K562 (cell line): ENCODE measurements around the gene TTLL3. TPM values are rescaled to one million over a fixed set of nuclear protein-coding genes. Genes with fewer than 3 reads are reported as not detected.

Source experiments
- ATAC-seq: fragments of 200-7000 bp; cut with Tn5 transposase; 3 replicates; pipeline ENCODE4 v1.9.1; 2020; ENCODE audit warnings: moderate library complexity
- BruUV-seq: library from RNA; stranded (reverse); fragments of 400-500 nt; replicated peaks from 2 replicates; lab custom pipeline; 2021; lab: Mats Ljungman, UMichigan
- CTCF ChIA-PET: fragments of 300-600 bp; formaldehyde crosslinking; extraction: SDS; loops from one replicate; lab custom pipeline; 2021; ENCODE audit warnings: low intra/inter-chr PET ratio; lab: Yijun Ruan, JAX
- POLR2A ChIA-PET: fragments of 300-600, 350-650 bp; sonication (Branson Sonifier 250); formaldehyde crosslinking; extraction: SDS; loops from one replicate; lab custom pipeline; 2021; ENCODE audit warnings: antibody characterized with exemption, inconsistent platforms; lab: Yijun Ruan, JAX
- DNase-seq, 4 experiments: peaks; one replicate each; pipeline versions ENCODE4 v3.0.0 to v3.0.0-alpha.2; 2011 to 2018; ENCODE audit warnings: low spot score in 3 of 4, mixed read lengths in 3 of 4; ENCODE audit errors: extremely low read depth in 1 of 4
- FAIRE-seq: peaks from 2 replicates; lab custom pipeline; 2011; peaks lifted over from hg19 to GRCh38; lab: Jason Lieb, UNC
- H2AFZ ChIP-seq: 2 replicates; pipeline ENCODE4 v1.6.0; 2011; ENCODE audit warnings: low read depth, low read length, control low read depth, inconsistent platforms
- H3K27ac ChIP-seq: fragments of 200-600 bp; 3 replicates; pipeline ENCODE4 v1.8.0; 2011; ENCODE audit warnings: low read depth, mild to moderate bottlenecking, control low read depth, inconsistent platforms, low read length, moderate library complexity, mixed read lengths; ENCODE audit errors: extremely low read depth
- H3K27me3 ChIP-seq, 2 experiments: fragments of 300-600 bp in 1 of 2; 2 replicates in 1 of 2; 3 replicates in 1 of 2; pipeline versions ENCODE4 v1.6.0 to v1.8.0; 2011; ENCODE audit warnings: inconsistent platforms in 2 of 2, low read length in 2 of 2, mild to moderate bottlenecking in 1 of 2, mixed read lengths in 1 of 2, moderate library complexity in 1 of 2; ENCODE audit not compliant: control insufficient read depth in 2 of 2, insufficient read depth in 2 of 2
- H3K36me3 ChIP-seq: fragments of 300-600 bp; 3 replicates; pipeline ENCODE4 v1.8.0; 2011; ENCODE audit warnings: mild to moderate bottlenecking, low read length, inconsistent platforms; ENCODE audit not compliant: control insufficient read depth, insufficient read depth
- H3K4me1 ChIP-seq, 2 experiments: fragments of 200-600 bp in 1 of 2; replicated peaks in 1 of 2; 2 replicates in 1 of 2; 3 replicates in 1 of 2; pipeline versions ENCODE4 v1.5.1 to v1.8.0; 2011; ENCODE audit warnings: inconsistent platforms in 2 of 2, low read length in 2 of 2, mild to moderate bottlenecking in 1 of 2, mixed read lengths in 1 of 2, moderate library complexity in 1 of 2; ENCODE audit not compliant: control insufficient read depth in 2 of 2, insufficient read depth in 2 of 2
- H3K4me2 ChIP-seq: 2 replicates; pipeline ENCODE4 v1.6.1; 2011; ENCODE audit warnings: low read length, control low read depth, inconsistent platforms, mixed read lengths; ENCODE audit not compliant: insufficient read depth
- H3K4me3 ChIP-seq: fragments of 200-600 bp; sonication (generic), shearing (Covaris generic); 2 replicates; pipeline ENCODE4 v1.5.1; 2016; ENCODE audit warnings: control low read depth, inconsistent platforms
- H3K79me2 ChIP-seq: fragments of 200-600 bp; 3 replicates; pipeline ENCODE4 v1.8.0; 2011; ENCODE audit warnings: low read length, inconsistent platforms; ENCODE audit not compliant: control insufficient read depth, insufficient read depth
- H3K9ac ChIP-seq, 2 experiments: 2 replicates each; pipeline versions ENCODE4 v1.6.0 to v1.6.1; 2011; ENCODE audit warnings: low read depth in 2 of 2, low read length in 2 of 2, control low read depth in 1 of 2, inconsistent platforms in 1 of 2, mild to moderate bottlenecking in 1 of 2, mixed read lengths in 1 of 2; ENCODE audit not compliant: insufficient read depth in 1 of 2
- H3K9me1 ChIP-seq: one replicate; pipeline ENCODE4 v1.6.0; 2011; ENCODE audit warnings: inconsistent platforms, mild to moderate bottlenecking, low read length, moderate library complexity; ENCODE audit not compliant: control insufficient read depth, insufficient read depth
- H3K9me3 ChIP-seq: replicated peaks from 2 replicates; pipeline ENCODE4 v1.5.1; 2011; ENCODE audit warnings: low read depth, low read length, inconsistent platforms; ENCODE audit not compliant: control insufficient read depth, insufficient read depth
- H4K20me1 ChIP-seq: replicated peaks from 2 replicates; pipeline ENCODE4 v1.6.1; 2011; ENCODE audit warnings: low read length, inconsistent platforms, mixed read lengths; ENCODE audit not compliant: control insufficient read depth, insufficient read depth
- ADNP ChIP-seq: fragments of 200-800 bp; sonication (Bioruptor generic); IDR thresholded peaks from 2 replicates; pipeline ENCODE4 v1.6.1; 2016; ENCODE audit warnings: missing genetic modification characterization, missing compliant biosample characterization
- BRD9 ChIP-seq: fragments of 450-650 bp; IDR thresholded peaks from 2 replicates; pipeline ENCODE4 v1.6.1; 2018; ENCODE audit warnings: low read depth; ENCODE audit not compliant: partially characterized antibody
- CBX1 ChIP-seq: sonication (generic); IDR thresholded peaks from 2 replicates; pipeline ENCODE4 v1.6.1; 2016; ENCODE audit warnings: antibody characterized with exemption, low read depth, mild to moderate bottlenecking
- CHCHD3 ChIP-seq: fragments of 250-450 bp; sonication (Bioruptor Pico); IDR thresholded peaks from 2 replicates; pipeline ENCODE4 v2.1.2; 2022; ENCODE audit warnings: mild to moderate bottlenecking
- GABPA ChIP-seq: fragments of 200-800 bp; sonication (Bioruptor generic); conservative IDR thresholded peaks from 2 replicates; pipeline ENCODE4 v1.6.1; 2016; ENCODE audit warnings: low read depth, missing genetic modification characterization, missing compliant biosample characterization
- KDM1A ChIP-seq, 2 experiments: fragments of 450-650 bp; IDR thresholded peaks; 2 replicates each; pipeline ENCODE4 v1.6.1; 2016; ENCODE audit warnings: mild to moderate bottlenecking in 2 of 2
- NFE2 ChIP-seq: IDR thresholded peaks from 2 replicates; pipeline ENCODE4 v1.6.1; 2014; ENCODE audit warnings: antibody characterized with exemption, low read depth
- NFIC ChIP-seq: fragments of 450-650 bp; IDR thresholded peaks from 2 replicates; pipeline ENCODE4 v1.6.1; 2017; ENCODE audit warnings: mild to moderate bottlenecking, inconsistent platforms
- POLR2AphosphoS5 ChIP-seq: IDR thresholded peaks from 2 replicates; pipeline ENCODE4 v1.6.1; 2011; ENCODE audit warnings: mild to moderate bottlenecking, low read depth, low read length, moderate library complexity; ENCODE audit not compliant: control insufficient read depth, insufficient read depth
- POLR2H ChIP-seq: IDR thresholded peaks from 2 replicates; pipeline ENCODE4 v1.6.1; 2016; ENCODE audit warnings: missing genetic modification characterization, low read depth, mild to moderate bottlenecking, control low read depth, missing compliant biosample characterization, moderate library complexity
- RBFOX2 ChIP-seq: fragments of 200-400 bp; formaldehyde crosslinking; IDR thresholded peaks from 2 replicates; pipeline ENCODE4 v1.6.1; 2017; ENCODE audit warnings: low read depth, mild to moderate bottlenecking, low read length, moderate library complexity
- WHSC1 ChIP-seq: IDR thresholded peaks from one replicate; pipeline ENCODE4 v1.6.1; 2012; ENCODE audit warnings: low read length, control low read depth, inconsistent platforms
- ZNF212 ChIP-seq: fragments of 450-650 bp; formaldehyde crosslinking; IDR thresholded peaks from 2 replicates; pipeline ENCODE4 v1.4.0; 2020; ENCODE audit warnings: mild to moderate bottlenecking
- ZNF609 ChIP-seq: sonication (generic); formaldehyde crosslinking; IDR thresholded peaks from 2 replicates; pipeline ENCODE4 v1.8.1; 2023; ENCODE audit warnings: missing genetic modification reagents, mild to moderate bottlenecking, borderline replicate concordance
- WGBS: fragments of 100-300 bp; shearing (Covaris generic); methylation state at CpG from one replicate; pipeline ENCODE4 v1.1.6; 2016; ENCODE audit warnings: low coverage, mixed read lengths; ENCODE audit not compliant: insufficient coverage; ENCODE audit errors: missing lambda C conversion rate; 5-methylcytosine and 5-hydroxymethylcytosine counted together
- in situ Hi-C: fragments of 300-500 bp; cut with MboI; formaldehyde crosslinking; loops from 4 replicates; pipeline ENCODE4 v1.15.0; 2018; ENCODE audit warnings: inconsistent platforms, mixed read lengths
- intact Hi-C: fragments of 100-400 bp; cut with micrococcal nuclease; formaldehyde crosslinking; loops from 2 replicates; pipeline ENCODE4 v1.14.2; 2022
- polyA plus RNA-seq, 8 experiments: library from polyadenylated mRNA; depleted of rRNA in 4 of 8; stranded (reverse) in 5 of 8; unstranded in 3 of 8; fragments of >200 nt; fragmentation: Nextera tagmentation in 2 of 8; fragmentation: Illumina TruSeq in 1 of 8; extraction: Ambion mirVana in 2 of 8; extraction: Trizol in 1 of 8; gene quantifications; 2 replicates each; pipeline versions ENCODE4 v1.2.1 to v1.2.3, GENCODE V29; 2011 to 2014; ENCODE audit warnings: inconsistent platforms in 1 of 8, missing spikeins in 1 of 8
- total RNA-seq, 7 experiments: library from RNA; depleted of rRNA in 6 of 7; stranded (reverse); fragments of >200 nt in 6 of 7; fragmentation: Illumina TruSeq in 2 of 7; extraction: Trizol in 2 of 7; gene quantifications; 2 replicates each; pipeline versions ENCODE4 v1.2.1 to v1.2.3, GENCODE V29; 2011 to 2021; ENCODE audit warnings: low replicate concordance in 1 of 7

Gene TTLL3
- total and polyA plus RNA-seq, 9 of the 15 experiments (the other 6 are each of a cell fraction or from before 2014, with no cell fraction given): 8.9 to 106 (median 33.2) TPM

DNA sequence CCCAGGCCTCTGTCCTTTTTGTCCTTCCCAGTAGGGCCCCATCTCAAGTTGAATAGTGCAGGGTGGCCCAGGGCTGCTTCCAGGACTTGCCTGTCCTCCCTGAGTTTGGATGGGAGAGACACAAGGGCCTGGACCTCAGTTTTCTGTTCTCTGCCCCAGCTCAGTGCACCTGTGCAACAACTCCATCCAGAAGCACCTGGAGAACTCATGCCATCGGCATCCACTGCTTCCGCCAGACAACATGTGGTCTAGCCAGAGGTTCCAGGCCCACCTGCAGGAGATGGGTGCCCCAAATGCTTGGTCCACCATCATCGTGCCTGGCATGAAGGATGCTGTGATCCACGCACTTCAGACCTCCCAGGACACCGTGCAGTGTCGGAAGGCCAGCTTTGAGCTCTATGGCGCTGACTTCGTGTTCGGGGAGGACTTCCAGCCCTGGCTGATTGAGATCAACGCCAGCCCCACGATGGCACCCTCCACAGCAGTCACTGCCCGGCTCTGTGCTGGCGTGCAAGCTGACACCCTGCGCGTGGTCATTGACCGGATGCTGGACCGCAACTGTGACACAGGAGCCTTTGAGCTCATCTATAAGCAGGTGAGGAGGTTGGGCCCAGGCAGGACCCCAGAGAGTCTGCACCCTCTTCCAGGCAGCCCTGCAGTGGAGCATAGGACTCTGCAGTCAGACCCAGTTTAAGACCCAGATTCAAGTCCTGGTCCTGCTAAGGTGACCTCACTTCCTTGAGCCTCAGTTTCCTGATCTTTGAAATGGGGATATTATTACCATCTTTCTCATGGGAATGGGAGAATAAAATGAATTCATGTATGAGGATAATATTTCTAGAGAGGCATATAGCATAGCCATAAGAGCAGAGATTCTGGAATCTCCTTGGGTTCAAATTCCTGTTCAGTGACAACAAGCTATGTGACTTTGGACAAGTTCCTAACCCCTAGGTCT, 19.0 kb downstream of the TTLL3 start:
- no peak for DNase-seq
- H4K20me1 ChIP-seq: no peaks in the 10 kb centered on the region; the same call in 1 of the 2 replicates
- no peaks in the 10 kb centered on the region for H3K9me3 ChIP-seq
- no peak overlapping the region for H2AFZ ChIP-seq
- H3K79me2 ChIP-seq: no peaks in the 10 kb centered on the region
- H3K4me3 ChIP-seq: no peak overlapping the region
- WGBS: 94% methylated on average over 17 of the region's 17 CpGs
- H3K27ac ChIP-seq: no peak overlapping the region
- CTCF ChIA-PET: no interaction called here
- H3K27me3 ChIP-seq: no peaks in the 10 kb centered on the region
- H3K4me2 ChIP-seq: no peak overlapping the region
- H3K36me3 ChIP-seq: peaks cover 72% of the 10 kb centered on the region
- POLR2A ChIA-PET: interaction anchor here (0.6 to 3.2 kb wide), 3 partner anchors 12 to 15 kb away, joined by 4 to 18 read pairs (median 4); partner anchors contain the start of gene RPUSD3
- BruUV-seq: no TSS peak
- H3K4me1 ChIP-seq: peaks cover 0 to 11% of the 10 kb centered on the region in 2 experiments; a peak in 2 of 5 replicates
- intact Hi-C loops: no loop called here
- no peak for FAIRE-seq
- H3K9me1 ChIP-seq: peaks cover 4% of the 10 kb centered on the region
- ATAC-seq: no peak
- H3K9ac ChIP-seq: peak overlapping the region in 1 of 2 experiments; percentile 0; a peak in 1 of 4 replicates
- in situ Hi-C loops: loop anchor here (25.0 kb wide), 1 partner anchor 908 kb away; no protein-coding TSS in a partner anchor
- TF ChIP-seq CHCHD3 (CRISPR knock-in tag): no peak
- TF ChIP-seq RBFOX2: 0 out of 2 replicates have a peak, but pooled peaks have one; percentile 20
- TF ChIP-seq POLR2H (tag): no peak
- TF ChIP-seq NFE2: no peak
- TF ChIP-seq NFIC: no peak
- no peak for TF ChIP-seq BRD9
- TF ChIP-seq GABPA (tag): no peak
- TF ChIP-seq POLR2AphosphoS5: peak; percentile 5; the same call in 1 of the 2 replicates
- peak; percentile 18 to 57; a peak in 1 of 4 replicates for TF ChIP-seq KDM1A (IDR thresholded peaks at IDR 0.05)
- no peak for TF ChIP-seq ZNF609 (CRISPR knock-in tag)
- TF ChIP-seq WHSC1: peak; percentile 36
- no peak for TF ChIP-seq ZNF212 (CRISPR knock-in tag)
- 0 out of 2 replicates have a peak, but pooled peaks have one; percentile 38 for TF ChIP-seq CBX1
- peak; percentile 79 for TF ChIP-seq ADNP (tag)
